Fibroblast of skin of right quadriceps (primary cell): Measurements from ENCODE around the gene PRF1.
"Not testable (repeated sequence)": the region's sequence is repeated elsewhere in the genome, so short reads cannot be mapped to it uniquely, and the experiment has no call there.

Experiments
- DNase-seq: peaks from one replicate; pipeline ENCODE4 v3.0.0-alpha.2; 2013

Gene PRF1

GRCh38 chr10:70616761-70617160 is 14.2 kb upstream of the PRF1 start:
- no peak for DNase-seq

DNA sequence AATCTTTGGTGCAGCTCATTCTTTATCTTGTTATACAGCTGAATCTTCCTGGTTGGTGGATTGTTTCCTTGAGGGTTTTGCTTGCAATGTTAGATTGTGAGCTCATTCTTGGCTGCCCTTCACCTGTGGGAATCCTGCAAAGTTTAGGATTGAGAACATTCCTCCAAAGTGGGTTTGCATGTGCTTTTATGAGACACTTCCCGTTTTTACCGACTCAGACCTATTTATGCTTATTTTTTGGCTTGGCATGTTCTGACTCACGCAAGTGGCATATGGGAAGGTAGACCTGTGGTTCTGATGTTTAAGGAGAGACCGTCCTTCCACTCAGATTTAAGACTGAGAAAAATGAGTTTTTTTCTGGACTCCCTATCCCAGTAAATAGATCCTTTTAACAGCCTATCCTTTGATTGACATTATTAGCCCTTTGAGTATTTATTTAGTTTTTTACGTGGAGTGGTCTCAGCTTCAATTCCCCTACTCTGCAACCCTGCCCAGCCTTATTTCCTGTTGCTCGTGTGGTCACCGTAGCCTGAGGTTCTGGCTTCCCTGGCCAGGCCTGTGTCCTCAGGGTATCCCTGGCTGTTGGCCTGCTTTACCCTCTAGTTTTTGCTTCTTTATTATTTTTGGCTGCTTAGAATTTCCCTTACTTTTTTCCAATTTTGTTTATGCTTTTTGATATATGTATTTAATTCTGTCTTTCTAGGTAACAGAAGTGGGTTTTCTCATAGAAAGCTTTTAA is 13.4 kb upstream of the PRF1 start:
- peak; percentile 14 for DNase-seq

GRCh38 chr10:70615211-70615610 is 12.7 kb upstream of the PRF1 start:
- no peak for DNase-seq

DNA sequence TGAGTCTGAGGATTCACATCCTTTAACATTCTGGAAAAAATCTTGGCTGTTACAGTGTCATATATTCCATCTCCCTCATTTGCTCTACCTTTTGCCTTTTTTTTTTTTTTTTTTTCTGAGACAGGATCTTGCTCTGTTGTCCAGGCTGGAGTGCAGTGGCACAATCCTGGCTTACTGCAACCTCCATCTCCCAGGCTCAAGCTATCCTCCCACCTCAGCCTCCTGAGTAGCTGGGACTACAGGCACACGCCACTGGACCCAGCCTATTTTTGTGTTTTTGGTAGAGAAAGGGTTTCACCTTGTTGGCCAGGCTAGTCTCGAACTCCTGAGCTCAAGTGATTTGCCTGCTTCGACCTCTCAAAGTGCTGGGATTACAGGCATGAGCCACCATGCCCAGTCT is 11.8 kb upstream of the PRF1 start:
- DNase-seq, result not testable (repeated sequence)

DNA sequence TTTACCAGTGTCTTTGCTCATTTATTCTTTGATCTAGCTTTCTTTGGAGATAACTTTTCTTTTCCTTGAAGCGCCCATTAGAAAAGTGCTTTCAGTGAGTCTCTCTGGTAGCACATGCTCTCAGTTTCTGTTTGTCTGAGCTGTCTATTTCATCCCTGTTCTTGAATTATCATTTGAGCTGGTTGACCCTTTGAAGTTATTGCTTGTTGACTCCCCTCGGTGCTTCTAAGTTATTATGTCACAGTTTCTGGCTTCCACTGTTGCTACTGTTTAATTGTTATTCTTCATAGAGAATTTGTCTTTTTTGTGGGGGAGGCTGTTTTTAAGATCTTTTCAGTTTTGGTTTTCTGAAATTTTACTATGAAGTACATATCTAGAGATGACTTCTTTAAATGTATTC is 11.4 kb upstream of the PRF1 start:
- DNase-seq, result no peak

DNA sequence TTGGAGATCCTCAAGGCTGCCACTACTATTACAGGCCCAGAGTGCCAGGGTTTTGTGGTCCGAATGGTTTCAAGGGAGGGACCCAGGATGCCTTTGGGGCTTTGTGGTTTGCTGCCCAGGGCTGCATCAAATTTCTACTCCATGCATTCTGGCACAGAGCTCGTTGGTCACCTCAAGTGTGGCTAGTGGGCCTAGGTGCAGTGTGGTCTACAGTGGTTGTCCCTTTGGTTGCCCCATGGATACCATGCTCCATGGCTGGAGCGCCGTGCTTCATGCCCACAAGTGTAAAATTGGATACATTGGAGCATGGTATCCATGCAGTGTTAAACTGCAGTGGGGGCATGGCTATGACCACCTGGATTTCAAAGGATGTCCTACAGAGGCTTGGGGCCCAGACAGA is 5.4 kb upstream of the PRF1 start:
- no peak for DNase-seq

DNA sequence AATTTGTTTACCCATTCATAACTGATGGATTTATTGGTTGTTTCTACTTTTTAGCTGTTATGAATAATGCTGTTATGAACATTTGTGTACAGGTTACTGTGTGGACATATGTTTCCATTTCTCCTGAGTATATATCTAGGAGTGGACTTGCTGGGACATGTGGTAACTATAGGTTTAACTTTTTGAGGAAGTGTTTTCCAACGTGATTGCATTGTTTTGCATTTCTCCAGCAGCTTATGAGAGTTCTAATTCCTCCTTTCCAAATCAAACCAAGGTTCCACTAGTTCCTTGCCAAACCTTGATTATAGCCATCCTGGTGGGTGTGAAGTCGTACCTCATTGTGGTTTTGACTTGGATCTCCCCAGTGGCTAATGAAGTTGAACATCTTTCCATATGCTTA is 2.6 kb upstream of the PRF1 start:
- no peak for DNase-seq

DNA sequence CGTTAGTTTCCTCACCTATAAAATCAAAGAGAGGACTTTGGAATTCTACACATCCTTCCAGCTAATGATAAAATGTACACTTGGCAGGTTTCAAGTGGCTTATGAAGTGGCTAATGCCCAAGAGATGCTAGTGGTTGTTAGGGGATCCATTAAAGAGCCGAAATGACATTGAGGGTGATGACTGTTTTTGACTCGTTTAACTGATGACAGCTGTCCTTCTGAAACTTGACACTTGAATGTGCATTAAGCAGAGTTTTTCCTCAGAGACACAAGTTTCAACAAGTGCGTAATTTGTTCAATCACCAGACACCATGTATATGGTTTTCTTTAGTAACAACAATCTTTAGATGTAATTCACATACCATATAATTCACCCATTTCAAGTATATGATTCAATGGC is 1.6 kb upstream of the PRF1 start:
- DNase-seq, result no peak

DNA sequence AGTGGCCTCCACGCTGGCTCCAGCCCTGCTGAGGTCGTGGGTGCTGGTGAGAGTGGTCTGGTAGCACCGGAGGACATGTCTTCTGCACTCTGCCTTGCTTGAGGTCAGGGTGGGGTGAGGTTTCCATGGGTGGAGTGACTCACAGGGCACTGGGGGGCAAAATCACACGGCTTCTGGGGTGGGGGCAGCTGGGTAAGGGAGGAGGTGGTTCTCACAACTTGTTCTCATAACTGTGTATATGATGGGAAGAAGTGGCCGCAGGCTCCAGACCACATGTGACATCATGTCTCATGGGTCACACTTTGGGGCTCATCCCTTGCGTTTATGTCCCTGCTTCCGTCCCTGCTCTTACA is 884 bp upstream of the PRF1 start:
- DNase-seq, result no peak

DNA sequence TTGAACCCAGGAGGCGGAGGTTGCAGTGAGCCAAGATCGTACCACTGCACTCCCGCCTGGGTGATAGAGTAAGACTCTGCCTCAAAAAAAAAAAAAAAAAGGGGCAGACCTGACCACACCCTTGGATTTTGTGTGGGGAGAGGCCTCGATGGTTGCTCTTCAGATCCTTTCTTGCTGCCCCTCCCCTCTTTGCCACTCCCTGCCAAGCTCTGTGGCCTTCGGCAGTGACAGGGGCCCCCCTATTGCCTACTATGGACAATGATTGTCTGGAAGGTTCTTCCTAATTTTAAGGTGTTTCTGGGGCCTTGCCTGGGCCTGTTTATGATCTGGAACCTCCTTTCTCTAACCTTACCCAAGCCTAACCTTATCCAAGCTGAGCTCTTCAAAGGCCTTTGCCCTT is 795 bp downstream of the PRF1 start:
- no peak for DNase-seq

DNA sequence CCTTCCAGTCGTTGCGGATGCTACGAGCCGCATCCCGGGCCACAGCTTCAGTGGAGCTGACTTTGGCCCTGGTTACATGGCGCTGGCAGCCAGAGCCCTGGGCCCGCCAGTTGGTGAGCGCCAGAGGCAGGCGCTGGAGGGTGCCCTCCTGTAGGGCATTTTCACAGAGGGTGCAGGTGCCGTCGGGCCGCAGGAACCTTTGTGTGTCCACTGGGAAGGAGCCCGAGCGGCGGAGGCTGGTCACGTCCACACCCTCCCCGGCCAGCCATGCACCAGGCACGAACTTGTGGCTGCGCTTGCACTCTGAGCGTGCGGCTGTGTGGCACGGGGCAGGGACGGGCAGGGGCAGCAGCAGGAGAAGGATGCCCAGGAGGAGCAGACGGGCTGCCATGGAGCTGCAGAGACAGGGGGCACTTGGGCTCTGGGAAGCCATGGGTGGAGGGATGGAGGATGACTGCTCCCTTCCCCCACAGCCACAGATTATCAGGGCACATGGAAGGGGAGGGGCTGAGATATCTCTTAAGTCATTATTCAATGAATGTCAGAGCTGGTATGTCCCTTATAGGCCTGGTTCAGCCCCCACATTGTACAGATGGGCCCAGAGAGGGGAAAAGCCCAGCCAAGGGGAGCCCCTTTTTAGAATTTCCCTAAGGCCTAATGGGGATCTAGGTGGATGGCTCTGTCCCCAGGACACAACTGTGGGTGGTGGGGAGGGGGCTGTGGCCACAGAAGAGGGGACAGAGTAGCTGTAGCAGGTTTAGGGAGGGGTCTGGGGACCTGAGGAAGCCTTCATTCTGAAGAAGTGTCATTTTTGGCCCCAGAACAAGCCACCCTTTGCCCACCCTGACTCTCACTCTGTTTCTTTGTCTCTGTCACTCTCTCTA is 1.8 kb downstream of the PRF1 start:
- DNase-seq, result no peak

DNA sequence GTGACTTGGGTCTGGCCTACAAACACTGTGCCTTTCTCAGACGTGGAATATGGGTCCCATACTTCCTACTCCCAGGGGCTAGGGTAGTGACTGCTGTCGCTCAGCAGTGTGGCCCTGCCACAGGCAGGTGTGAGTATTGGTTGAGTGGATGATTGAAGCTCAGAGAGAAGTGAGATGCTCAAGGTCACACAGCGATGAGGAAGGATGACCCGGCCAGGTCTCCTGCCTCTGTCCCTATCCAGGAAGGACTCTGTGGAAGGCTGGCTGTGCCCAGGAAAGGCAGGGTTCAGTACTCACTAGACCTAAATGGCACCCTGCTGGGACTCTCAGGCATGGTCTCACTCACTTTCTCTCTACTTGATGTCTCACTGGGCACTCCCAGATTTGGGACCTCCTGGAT is 2.8 kb downstream of the PRF1 start:
- no peak for DNase-seq

DNA sequence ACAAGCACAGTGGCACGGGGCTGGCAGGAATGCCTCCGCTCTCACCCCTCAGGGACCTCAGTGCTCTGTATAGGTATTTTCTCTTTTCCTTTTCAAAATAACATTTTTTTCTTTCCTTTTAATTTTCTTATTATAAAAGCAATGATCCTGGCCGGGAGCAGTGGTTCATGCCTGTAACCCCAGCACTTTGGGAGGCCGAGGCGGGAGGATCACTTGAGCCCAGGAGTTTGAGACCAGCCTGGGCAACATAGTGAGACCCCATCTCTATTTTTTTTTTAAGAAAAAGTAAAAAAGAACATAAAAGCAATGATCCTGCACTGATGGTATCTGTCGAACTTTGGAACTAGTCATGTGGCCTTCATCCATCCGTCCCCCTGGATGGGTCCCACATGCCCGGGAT is 3.2 kb downstream of the PRF1 start:
- DNase-seq, result no peak

DNA sequence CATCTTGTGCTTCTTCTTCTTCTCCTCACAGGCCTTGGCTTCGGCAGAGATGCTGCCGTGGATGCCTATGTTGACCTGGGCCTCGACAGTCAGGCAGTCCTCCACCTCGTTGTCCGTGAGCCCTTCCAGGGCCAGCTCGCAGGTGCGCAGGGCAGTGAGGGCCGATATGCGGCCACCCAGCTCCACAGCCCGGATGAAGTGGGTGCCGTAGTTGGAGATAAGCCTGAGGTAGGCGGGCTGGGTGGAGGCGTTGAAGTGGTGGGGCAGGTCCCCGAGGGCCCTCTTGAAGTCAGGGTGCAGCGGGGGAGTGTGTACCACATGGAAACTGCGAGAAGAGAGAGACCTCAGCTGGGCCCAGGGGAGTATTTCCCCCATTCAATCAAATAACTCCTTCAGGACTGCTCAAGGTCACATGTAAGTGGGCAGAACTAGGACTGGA is 3.7 kb downstream of the PRF1 start:
- DNase-seq, result no peak

- DNase-seq, result no peak
Observed at GRCh38 chr10:70597856-70598815, 4.4 kb downstream of the PRF1 start.

- DNase-seq, result no peak
Observed at GRCh38 chr10:70596860-70597809, 5.4 kb downstream of the PRF1 start.

DNA sequence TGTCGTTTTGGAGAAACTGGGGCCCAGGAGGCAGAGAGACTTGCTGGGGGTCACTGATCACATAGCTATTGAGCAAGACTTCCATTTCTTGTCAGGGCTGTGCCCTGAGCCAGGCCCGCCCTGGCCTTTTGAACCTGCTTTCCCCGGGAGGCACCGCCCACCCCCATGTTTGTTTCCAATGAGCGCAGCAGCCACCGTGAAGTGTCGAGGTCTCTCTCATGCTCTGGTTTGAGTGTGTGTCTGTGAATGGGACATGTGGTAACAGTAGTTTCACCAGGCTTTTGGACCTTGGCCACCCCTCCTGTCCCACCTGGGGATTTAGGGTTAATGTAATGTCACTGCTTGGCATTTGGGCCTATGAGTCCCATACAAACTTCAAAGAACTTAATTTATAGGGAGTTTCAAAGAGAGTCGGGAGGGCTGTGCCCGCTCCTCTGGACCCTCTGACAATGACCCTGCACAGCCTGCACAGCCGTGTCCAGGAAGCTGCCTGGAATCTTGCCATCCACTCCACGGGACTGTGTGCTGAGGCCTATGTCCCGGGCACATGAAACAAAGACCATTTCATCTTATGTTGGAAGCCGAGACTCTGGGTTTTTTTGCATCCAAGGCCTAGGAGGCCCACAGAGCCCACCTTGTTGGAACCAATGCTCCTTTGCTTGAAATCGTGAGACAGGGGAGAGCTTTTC is 6.3 kb downstream of the PRF1 start:
- no peak for DNase-seq

- DNase-seq, result no peak
Observed at GRCh38 chr10:70595566-70596016, 7.0 kb downstream of the PRF1 start.

GRCh38 chr10:70594161-70594560 is 8.4 kb downstream of the PRF1 start:
- DNase-seq, result no peak

DNA sequence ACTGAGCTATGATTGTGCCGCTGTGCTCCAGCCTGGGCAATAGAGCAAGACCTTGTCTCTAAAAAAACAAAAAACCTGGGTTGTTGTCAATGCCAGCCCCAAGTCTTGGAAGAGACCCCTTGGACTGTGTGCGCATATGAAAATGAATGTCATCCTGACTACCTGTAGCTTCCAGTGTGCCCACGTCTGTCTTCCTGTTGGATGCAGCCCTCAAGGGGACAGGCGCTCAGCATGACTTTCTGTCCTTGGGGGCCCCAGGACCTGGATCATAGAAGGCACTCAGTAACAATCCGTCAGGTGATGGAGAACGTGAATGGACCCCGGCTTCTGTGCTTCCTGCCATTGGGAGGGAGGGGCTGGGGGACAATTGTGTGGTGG is 9.0 kb downstream of the PRF1 start:
- no peak for DNase-seq

DNA sequence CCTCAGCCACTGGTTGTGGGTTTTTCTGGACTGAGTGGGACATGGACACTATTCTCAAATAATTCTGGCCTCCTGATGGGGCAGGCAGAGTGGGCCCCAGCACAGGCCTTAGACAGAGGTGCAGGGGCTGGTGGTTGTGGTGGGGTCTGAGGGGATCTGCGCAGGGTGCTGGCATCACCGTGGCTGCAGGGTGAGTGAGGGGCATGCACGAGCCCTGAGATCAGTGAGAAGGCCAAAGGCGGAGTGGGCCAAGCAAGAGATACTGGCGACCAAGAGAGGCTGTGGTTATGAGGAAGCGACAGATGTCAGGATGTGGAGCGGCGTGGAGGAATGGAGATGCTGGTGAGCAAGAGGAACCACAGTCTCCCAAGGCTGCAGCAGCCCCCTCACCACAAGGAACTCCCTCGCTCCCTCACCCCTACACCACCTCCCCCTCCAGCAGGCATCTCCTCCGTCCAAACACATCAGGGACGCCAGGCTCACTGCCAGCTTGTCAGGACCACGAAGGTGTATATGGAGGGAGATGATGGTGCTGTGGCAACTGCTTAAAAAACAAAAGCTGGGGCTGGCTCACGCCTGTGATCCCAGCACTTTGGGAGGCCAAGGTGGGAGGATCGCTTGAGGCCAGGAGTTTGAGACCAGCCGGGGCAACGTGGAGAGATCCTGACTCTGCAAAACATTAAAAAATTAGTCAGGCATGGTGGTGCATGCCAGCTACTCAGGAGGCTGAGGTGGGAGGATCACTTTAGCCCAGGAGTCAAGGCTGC is 9.6 kb downstream of the PRF1 start:
- DNase-seq, result no peak
